ENCODE results near the gene MATCAP1. TPM values are rescaled to one million over a fixed set of nuclear protein-coding genes. Genes with fewer than 3 reads are reported as not detected.
A peak's percentile ranks its signal among the peaks of the same experiment; 100 is the strongest.

Gene MATCAP1
- total and polyA plus RNA-seq, 2 of the 13 experiments (the other 11 are each of a cell fraction or from before 2014, with no cell fraction given): 11.2 to 24.5 TPM

DNA sequence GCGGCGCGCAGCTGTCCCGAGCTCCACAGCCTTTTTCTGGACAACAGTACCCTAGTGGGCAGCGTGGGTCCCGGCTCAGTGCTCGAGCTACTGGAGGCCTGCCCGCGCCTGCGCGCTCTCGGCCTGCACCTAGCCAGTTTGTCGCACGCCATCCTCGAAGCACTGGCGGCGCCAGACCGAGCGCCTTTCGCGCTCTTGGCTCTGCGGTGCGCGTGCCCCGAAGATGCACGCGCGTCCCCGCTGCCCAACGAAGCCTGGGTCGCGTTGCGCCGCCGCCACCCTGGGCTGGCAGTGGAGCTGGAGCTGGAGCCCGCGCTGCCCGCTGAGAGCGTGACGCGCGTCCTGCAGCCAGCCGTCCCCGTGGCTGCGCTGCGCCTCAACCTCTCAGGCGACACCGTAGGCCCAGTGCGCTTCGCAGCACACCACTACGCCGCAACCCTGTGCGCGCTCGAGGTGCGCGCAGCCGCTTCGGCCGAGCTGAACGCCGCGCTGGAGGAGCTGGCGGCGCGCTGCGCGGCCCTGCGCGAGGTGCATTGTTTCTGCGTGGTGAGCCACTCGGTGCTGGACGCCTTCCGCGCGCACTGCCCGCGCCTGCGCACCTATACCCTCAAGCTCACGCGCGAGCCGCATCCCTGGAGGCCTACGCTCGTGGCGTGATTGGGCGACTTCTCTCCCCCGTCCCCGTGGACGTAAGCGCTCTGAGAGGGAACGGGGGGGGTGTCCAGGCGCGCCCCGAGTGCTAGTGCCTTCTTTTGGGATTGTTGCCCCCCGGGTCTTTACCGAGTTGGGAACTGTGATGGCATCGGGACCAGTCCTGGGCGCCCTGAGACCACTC, 20.4 kb downstream of the MATCAP1 start:
- POLR2A ChIA-PET: no interaction called here
- no peak overlapping the region for H3K27ac ChIP-seq (ENCODE audit: extremely low read length, insufficient read depth, low read length)
- BruUV-seq (replicated peaks): no TSS peak
- H3K4me1 ChIP-seq (ENCODE audit: insufficient read depth, low read length): peaks cover 39% of the 10 kb centered on the region
- CTCF ChIA-PET (ENCODE audit: low intra/inter-chr PET ratio, low total read pairs): no interaction called here
- H3K79me2 ChIP-seq (ENCODE audit: insufficient read depth, low read length): no peaks in the 10 kb centered on the region
- intact Hi-C loops (cut with micrococcal nuclease; ENCODE audit: unreplicated experiment): no loop called here
- H3K36me3 ChIP-seq (replicated peaks in 1 of 2; ENCODE audit: control insufficient read depth in 1 of 2, insufficient read depth in 2 of 2, low read length in 2 of 2): no peaks in the 10 kb centered on the region
- H3K9ac ChIP-seq (ENCODE audit: insufficient read depth, low read depth, low read length): no peak overlapping the region
- no peak overlapping the region for H3K4me2 ChIP-seq (ENCODE audit: low read depth, low read length)
- DNase-seq (ENCODE audit: low spot score) (no peak), FAIRE-seq (no peak), ATAC-seq (no peak)
- WGBS (ENCODE audit: low lambda C conversion rate): 98% methylated on average over 99 of the region's 99 CpGs
- TF ChIP-seq NR2F1 (CRISPR knock-in tag; IDR thresholded peaks at IDR 0.05) (no peak), ZNF234 (CRISPR knock-in tag; conservative IDR thresholded peaks at IDR 0.05) (no peak), FOXA3 (CRISPR knock-in tag; IDR thresholded peaks at IDR 0.05) (no peak), KAT8 (CRISPR knock-in tag; IDR thresholded peaks at IDR 0.05) (no peak), MLXIP (CRISPR knock-in tag; IDR thresholded peaks at IDR 0.05; ENCODE audit: borderline replicate concordance) (no peak), ZHX1 (CRISPR knock-in tag; IDR thresholded peaks at IDR 0.05; ENCODE audit: low read depth) (peak; percentile 59; the same call in 1 of the 2 replicates), RBFOX2 (IDR thresholded peaks at IDR 0.05; ENCODE audit: low read depth, low read length) (peak; percentile 41), ZNF567 (CRISPR knock-in tag; IDR thresholded peaks at IDR 0.05; ENCODE audit: borderline replicate concordance) (no peak), HDAC2 (CRISPR knock-in tag; IDR thresholded peaks at IDR 0.05) (no peak), KLF12 (CRISPR knock-in tag; IDR thresholded peaks at IDR 0.05; ENCODE audit: borderline replicate concordance) (no peak), ZNF501 (CRISPR knock-in tag; IDR thresholded peaks at IDR 0.05) (no peak), HOXA3 (CRISPR knock-in tag; IDR thresholded peaks at IDR 0.05) (no peak)
- TF ChIP-seq, protein P1, sequence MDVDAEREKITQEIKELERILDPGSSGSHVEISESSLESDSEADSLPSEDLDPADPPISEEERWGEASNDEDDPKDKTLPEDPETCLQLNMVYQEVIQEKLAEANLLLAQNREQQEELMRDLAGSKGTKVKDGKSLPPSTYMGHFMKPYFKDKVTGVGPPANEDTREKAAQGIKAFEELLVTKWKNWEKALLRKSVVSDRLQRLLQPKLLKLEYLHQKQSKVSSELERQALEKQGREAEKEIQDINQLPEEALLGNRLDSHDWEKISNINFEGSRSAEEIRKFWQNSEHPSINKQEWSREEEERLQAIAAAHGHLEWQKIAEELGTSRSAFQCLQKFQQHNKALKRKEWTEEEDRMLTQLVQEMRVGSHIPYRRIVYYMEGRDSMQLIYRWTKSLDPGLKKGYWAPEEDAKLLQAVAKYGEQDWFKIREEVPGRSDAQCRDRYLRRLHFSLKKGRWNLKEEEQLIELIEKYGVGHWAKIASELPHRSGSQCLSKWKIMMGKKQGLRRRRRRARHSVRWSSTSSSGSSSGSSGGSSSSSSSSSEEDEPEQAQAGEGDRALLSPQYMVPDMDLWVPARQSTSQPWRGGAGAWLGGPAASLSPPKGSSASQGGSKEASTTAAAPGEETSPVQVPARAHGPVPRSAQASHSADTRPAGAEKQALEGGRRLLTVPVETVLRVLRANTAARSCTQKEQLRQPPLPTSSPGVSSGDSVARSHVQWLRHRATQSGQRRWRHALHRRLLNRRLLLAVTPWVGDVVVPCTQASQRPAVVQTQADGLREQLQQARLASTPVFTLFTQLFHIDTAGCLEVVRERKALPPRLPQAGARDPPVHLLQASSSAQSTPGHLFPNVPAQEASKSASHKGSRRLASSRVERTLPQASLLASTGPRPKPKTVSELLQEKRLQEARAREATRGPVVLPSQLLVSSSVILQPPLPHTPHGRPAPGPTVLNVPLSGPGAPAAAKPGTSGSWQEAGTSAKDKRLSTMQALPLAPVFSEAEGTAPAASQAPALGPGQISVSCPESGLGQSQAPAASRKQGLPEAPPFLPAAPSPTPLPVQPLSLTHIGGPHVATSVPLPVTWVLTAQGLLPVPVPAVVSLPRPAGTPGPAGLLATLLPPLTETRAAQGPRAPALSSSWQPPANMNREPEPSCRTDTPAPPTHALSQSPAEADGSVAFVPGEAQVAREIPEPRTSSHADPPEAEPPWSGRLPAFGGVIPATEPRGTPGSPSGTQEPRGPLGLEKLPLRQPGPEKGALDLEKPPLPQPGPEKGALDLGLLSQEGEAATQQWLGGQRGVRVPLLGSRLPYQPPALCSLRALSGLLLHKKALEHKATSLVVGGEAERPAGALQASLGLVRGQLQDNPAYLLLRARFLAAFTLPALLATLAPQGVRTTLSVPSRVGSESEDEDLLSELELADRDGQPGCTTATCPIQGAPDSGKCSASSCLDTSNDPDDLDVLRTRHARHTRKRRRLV (CRISPR knock-in tag; IDR thresholded peaks at IDR 0.05): no peak
- H3K27me3 ChIP-seq (ENCODE audit: control insufficient read depth in 1 of 2, insufficient read depth in 2 of 2, low read length in 2 of 2): peaks cover 9 to 33% of the 10 kb centered on the region in 2 experiments
- in situ Hi-C loops (cut with HindIII; ENCODE audit: extremely low pct_ligation_motif_present, low pct_unique_long_range_greater_than_20kb): no loop called here
- H4K20me1 ChIP-seq (ENCODE audit: insufficient read depth, low read length): no peaks in the 10 kb centered on the region
- H3K4me3 ChIP-seq (replicated peaks in 1 of 3; ENCODE audit: insufficient read depth in 1 of 3, low read depth in 2 of 3, low read length in 3 of 3): no peak overlapping the region
- no peaks in the 10 kb centered on the region for H3K9me3 ChIP-seq (ENCODE audit: low read length)
- no peak overlapping the region for H2AFZ ChIP-seq (ENCODE audit: low read length)

Measured in HepG2 (cell line).